Liver (tissue), 9 donors: ENCODE results near the gene THADA. TPM values are rescaled to one million over a fixed set of nuclear protein-coding genes. Genes with fewer than 3 reads are reported as not detected.
"Not testable (repeated sequence)": the region's sequence is repeated elsewhere in the genome, so short reads cannot be mapped to it uniquely, and the experiment has no call there.

Experiments
- DNase-seq: peaks from one replicate; pipeline ENCODE4 v3.0.0-alpha.2; 2017; ENCODE audit warnings: low spot score
- H3K27ac ChIP-seq, 2 donors: one replicate each; pipeline ENCODE4 v1.7.0; 2013; ENCODE audit warnings: inconsistent platforms in 2 of 2, low read length in 2 of 2, control low read depth in 1 of 2, low read depth in 1 of 2, mild to moderate bottlenecking in 1 of 2
- H3K27me3 ChIP-seq, 4 donors: one replicate each; pipeline versions ENCODE4 v1.6.1 to v1.7.0; 2013; ENCODE audit warnings: low read length in 3 of 4, inconsistent platforms in 1 of 4, mild to moderate bottlenecking in 1 of 4, moderate library complexity in 1 of 4; ENCODE audit not compliant: control insufficient read depth in 4 of 4, insufficient read depth in 4 of 4
- H3K36me3 ChIP-seq, 4 donors: one replicate each; pipeline versions ENCODE4 v1.6.1 to v1.7.0; 2013; ENCODE audit warnings: low read length in 3 of 4, mild to moderate bottlenecking in 3 of 4, low read depth in 1 of 4, moderate library complexity in 1 of 4; ENCODE audit not compliant: control insufficient read depth in 4 of 4, insufficient read depth in 3 of 4
- H3K4me1 ChIP-seq, 4 donors: one replicate each; pipeline versions ENCODE4 v1.6.1 to v1.7.0; 2013; ENCODE audit warnings: low read length in 3 of 4, mild to moderate bottlenecking in 3 of 4, moderate library complexity in 1 of 4; ENCODE audit not compliant: control insufficient read depth in 4 of 4, insufficient read depth in 4 of 4
- H3K4me3 ChIP-seq, 3 donors: one replicate each; pipeline versions ENCODE4 v1.6.1 to v1.7.0; 2013; ENCODE audit warnings: low read length in 3 of 3, control low read depth in 1 of 3, low read depth in 1 of 3, mild to moderate bottlenecking in 1 of 3
- H3K9ac ChIP-seq, 2 donors: one replicate each; pipeline ENCODE4 v1.7.0; 2013; ENCODE audit warnings: low read length in 2 of 2, mild to moderate bottlenecking in 2 of 2, moderate library complexity in 2 of 2, control low read depth in 1 of 2, low read depth in 1 of 2
- H3K9me3 ChIP-seq, 4 donors: one replicate each; pipeline versions ENCODE4 v1.6.1 to v1.7.0; 2013; ENCODE audit warnings: low read length in 3 of 4; ENCODE audit not compliant: control insufficient read depth in 4 of 4
- EGR1 ChIP-seq, 2 donors: IDR thresholded peaks; 2 replicates each; pipeline ENCODE4 v1.6.1; 2016 to 2018; ENCODE audit warnings: antibody characterized with exemption in 2 of 2, low read depth in 2 of 2
- FOXA1 ChIP-seq: IDR thresholded peaks from 2 replicates; pipeline ENCODE4 v1.6.1; 2016; ENCODE audit warnings: antibody characterized with exemption
- FOXA2 ChIP-seq: IDR thresholded peaks from 2 replicates; pipeline ENCODE4 v1.6.1; 2016; ENCODE audit warnings: antibody characterized with exemption
- GABPA ChIP-seq, 2 donors: IDR thresholded peaks in 1 of 2; conservative IDR thresholded peaks in 1 of 2; 2 replicates each; pipeline ENCODE4 v1.6.1; 2016; ENCODE audit warnings: antibody characterized with exemption in 2 of 2, mild to moderate bottlenecking in 1 of 2, moderate library complexity in 1 of 2
- HNF4G ChIP-seq: IDR thresholded peaks from 2 replicates; pipeline ENCODE4 v1.6.1; 2016; ENCODE audit warnings: antibody characterized with exemption
- JUND ChIP-seq, 2 donors: IDR thresholded peaks; 2 replicates each; pipeline ENCODE4 v1.6.1; 2016; ENCODE audit warnings: antibody characterized with exemption in 2 of 2
- NR2F2 ChIP-seq: IDR thresholded peaks from 2 replicates; pipeline ENCODE4 v1.6.1; 2016; ENCODE audit warnings: antibody characterized with exemption
- RAD21 ChIP-seq, 2 donors: IDR thresholded peaks; 2 replicates each; pipeline ENCODE4 v1.6.1; 2016; ENCODE audit warnings: antibody characterized with exemption in 2 of 2, mild to moderate bottlenecking in 2 of 2
- RXRA ChIP-seq, 2 donors: IDR thresholded peaks; 2 replicates each; pipeline ENCODE4 v1.6.1; 2017 to 2018; ENCODE audit warnings: antibody characterized with exemption in 2 of 2, mild to moderate bottlenecking in 1 of 2
- SP1 ChIP-seq: IDR thresholded peaks from 2 replicates; pipeline ENCODE4 v1.6.1; 2018; ENCODE audit warnings: antibody characterized with exemption, mild to moderate bottlenecking
- TAF1 ChIP-seq: conservative IDR thresholded peaks from 2 replicates; pipeline ENCODE4 v1.6.1; 2016; ENCODE audit warnings: antibody characterized with exemption, mild to moderate bottlenecking
- WGBS: extraction: QIAGEN DNeasy Blood & Tissue Kit; methylation state at CpG from one replicate; pipeline ENCODE4 v1.1.7; 2013; 5-methylcytosine and 5-hydroxymethylcytosine counted together
- polyA plus RNA-seq, 2 donors: library from polyadenylated mRNA; stranded (reverse) in 1 of 2; unstranded in 1 of 2; fragments of 200-250 nt in 1 of 2; fragments of >200 nt in 1 of 2; fragmentation: Nextera tagmentation in 1 of 2; extraction: Ambion mirVana in 1 of 2; gene quantifications; one replicate each; pipeline versions ENCODE4 v1.2.1 to v1.2.3, GENCODE V29; 2013 to 2015
- total RNA-seq, 2 donors: library from RNA; depleted of rRNA; stranded (reverse); fragments of >200 nt; gene quantifications; one replicate each; pipeline ENCODE4 v1.2.3, GENCODE V29; 2014
- TF ChIP-seq, protein P1 (sequence below): fragments of 150-350 bp; IDR thresholded peaks from 2 replicates; pipeline ENCODE4 v1.5.1; 2017; ENCODE audit warnings: improper control_type of control experiment, low read depth, low read length; ENCODE audit not compliant: missing input control
- TF ChIP-seq, protein P2 (sequence below): IDR thresholded peaks from 2 replicates; pipeline ENCODE4 v1.6.1; 2016; ENCODE audit warnings: antibody characterized with exemption
- TF ChIP-seq, protein P3 (sequence below): IDR thresholded peaks from 2 replicates; pipeline ENCODE4 v1.6.1; 2016; ENCODE audit warnings: antibody characterized with exemption, mild to moderate bottlenecking
- TF ChIP-seq, protein P4 (sequence below): IDR thresholded peaks from 2 replicates; pipeline ENCODE4 v1.6.1; 2016; ENCODE audit warnings: antibody characterized with exemption
- TF ChIP-seq, protein P5 (sequence below): IDR thresholded peaks from 2 replicates; pipeline ENCODE4 v1.6.1; 2016; ENCODE audit warnings: antibody characterized with exemption
- donor health status: healthy.
- donor health status: healthy.
- donor health status: healthy.
- donor health status: healthy.
- donor health status: healthy.

The THADA gene
- total and polyA plus RNA-seq, 4 donors, result 12.0 to 37.2 (median 22.3) TPM

DNA sequence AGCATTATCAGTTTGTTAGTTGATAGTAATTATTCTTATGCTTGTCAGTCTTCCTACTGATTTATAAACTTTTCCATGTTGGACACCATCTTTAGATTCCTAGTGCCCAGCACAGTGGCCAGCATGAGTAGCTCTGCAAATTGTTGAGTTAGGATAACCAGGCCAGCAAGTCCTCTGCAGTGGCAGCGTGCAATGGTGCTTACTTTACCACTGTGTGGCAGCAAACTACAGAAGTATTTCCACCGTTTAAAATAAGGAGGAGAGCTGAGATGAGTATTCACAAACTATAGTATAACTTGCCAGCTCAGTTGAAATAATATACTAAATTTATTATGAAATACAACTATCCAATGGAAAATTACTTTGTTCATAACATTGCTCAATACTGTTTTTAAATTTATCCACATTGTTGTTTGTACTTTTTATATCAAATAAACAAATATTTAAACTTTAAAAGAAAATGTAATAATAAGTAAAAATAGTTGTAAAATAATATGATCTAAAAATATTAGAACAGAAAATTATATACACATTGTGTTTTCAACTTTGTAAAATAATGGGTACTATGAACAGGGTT lies 9.3 kb upstream of the THADA start:
- no peak for DNase-seq
- Histone ChIP-seq H3K9ac (no peak overlapping the region), H3K27me3 (no peaks in the 10 kb centered on the region), H3K27ac (no peak overlapping the region), H3K4me3 (no peak overlapping the region), H3K36me3 (no peaks in the 10 kb centered on the region), H3K9me3 (no peaks in the 10 kb centered on the region), H3K4me1 (no peaks in the 10 kb centered on the region)
- 17% methylated on average over 2 of the region's 2 CpGs for WGBS
- TF ChIP-seq RAD21 (IDR thresholded peaks at IDR 0.05) (peak; percentile 61 to 68), GABPA (IDR thresholded peaks at IDR 0.05 in 1 of 2, conservative IDR thresholded peaks at IDR 0.05 in 1 of 2) (no peak)
- TF ChIP-seq, protein P1, sequence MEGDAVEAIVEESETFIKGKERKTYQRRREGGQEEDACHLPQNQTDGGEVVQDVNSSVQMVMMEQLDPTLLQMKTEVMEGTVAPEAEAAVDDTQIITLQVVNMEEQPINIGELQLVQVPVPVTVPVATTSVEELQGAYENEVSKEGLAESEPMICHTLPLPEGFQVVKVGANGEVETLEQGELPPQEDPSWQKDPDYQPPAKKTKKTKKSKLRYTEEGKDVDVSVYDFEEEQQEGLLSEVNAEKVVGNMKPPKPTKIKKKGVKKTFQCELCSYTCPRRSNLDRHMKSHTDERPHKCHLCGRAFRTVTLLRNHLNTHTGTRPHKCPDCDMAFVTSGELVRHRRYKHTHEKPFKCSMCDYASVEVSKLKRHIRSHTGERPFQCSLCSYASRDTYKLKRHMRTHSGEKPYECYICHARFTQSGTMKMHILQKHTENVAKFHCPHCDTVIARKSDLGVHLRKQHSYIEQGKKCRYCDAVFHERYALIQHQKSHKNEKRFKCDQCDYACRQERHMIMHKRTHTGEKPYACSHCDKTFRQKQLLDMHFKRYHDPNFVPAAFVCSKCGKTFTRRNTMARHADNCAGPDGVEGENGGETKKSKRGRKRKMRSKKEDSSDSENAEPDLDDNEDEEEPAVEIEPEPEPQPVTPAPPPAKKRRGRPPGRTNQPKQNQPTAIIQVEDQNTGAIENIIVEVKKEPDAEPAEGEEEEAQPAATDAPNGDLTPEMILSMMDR, result peak; percentile 27

DNA sequence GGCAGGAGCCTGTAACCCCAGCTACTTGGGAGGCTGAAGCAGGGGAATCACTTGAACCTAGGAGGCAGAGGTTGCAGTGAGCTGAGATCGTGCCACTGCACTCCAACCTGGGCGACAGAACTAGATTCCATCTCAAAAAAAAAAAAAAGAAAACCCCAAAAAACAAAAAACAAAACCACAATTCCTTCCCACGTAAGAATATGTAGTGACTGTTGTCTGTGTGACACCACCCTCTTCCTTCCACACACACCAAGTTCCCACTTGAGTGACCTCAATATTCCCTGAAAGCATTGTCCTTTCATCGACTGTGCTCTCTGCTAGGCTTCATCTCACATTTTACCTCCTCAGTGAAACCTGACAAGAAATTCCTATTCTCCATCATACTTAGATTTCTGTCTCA lies 8.8 kb upstream of the THADA start:
- Histone ChIP-seq H3K36me3 (no peaks in the 10 kb centered on the region), H3K27ac (no peak overlapping the region), H3K27me3 (no peaks in the 10 kb centered on the region), H3K4me3 (no peak overlapping the region), H3K4me1 (no peaks in the 10 kb centered on the region), H3K9me3 (no peaks in the 10 kb centered on the region), H3K9ac (no peak overlapping the region)
- no peak for TF ChIP-seq HNF4G
- TF ChIP-seq, protein P2, sequence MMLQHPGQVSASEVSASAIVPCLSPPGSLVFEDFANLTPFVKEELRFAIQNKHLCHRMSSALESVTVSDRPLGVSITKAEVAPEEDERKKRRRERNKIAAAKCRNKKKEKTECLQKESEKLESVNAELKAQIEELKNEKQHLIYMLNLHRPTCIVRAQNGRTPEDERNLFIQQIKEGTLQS, result no peak
- TF ChIP-seq RXRA (IDR thresholded peaks at IDR 0.05), result no peak
- TF ChIP-seq, protein P3, sequence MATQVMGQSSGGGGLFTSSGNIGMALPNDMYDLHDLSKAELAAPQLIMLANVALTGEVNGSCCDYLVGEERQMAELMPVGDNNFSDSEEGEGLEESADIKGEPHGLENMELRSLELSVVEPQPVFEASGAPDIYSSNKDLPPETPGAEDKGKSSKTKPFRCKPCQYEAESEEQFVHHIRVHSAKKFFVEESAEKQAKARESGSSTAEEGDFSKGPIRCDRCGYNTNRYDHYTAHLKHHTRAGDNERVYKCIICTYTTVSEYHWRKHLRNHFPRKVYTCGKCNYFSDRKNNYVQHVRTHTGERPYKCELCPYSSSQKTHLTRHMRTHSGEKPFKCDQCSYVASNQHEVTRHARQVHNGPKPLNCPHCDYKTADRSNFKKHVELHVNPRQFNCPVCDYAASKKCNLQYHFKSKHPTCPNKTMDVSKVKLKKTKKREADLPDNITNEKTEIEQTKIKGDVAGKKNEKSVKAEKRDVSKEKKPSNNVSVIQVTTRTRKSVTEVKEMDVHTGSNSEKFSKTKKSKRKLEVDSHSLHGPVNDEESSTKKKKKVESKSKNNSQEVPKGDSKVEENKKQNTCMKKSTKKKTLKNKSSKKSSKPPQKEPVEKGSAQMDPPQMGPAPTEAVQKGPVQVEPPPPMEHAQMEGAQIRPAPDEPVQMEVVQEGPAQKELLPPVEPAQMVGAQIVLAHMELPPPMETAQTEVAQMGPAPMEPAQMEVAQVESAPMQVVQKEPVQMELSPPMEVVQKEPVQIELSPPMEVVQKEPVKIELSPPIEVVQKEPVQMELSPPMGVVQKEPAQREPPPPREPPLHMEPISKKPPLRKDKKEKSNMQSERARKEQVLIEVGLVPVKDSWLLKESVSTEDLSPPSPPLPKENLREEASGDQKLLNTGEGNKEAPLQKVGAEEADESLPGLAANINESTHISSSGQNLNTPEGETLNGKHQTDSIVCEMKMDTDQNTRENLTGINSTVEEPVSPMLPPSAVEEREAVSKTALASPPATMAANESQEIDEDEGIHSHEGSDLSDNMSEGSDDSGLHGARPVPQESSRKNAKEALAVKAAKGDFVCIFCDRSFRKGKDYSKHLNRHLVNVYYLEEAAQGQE, result no peak
- TF ChIP-seq, protein P4, sequence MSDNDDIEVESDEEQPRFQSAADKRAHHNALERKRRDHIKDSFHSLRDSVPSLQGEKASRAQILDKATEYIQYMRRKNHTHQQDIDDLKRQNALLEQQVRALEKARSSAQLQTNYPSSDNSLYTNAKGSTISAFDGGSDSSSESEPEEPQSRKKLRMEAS, result no peak
- TF ChIP-seq RAD21 (IDR thresholded peaks at IDR 0.05), result no peak
- TF ChIP-seq TAF1, result no peak
- TF ChIP-seq FOXA2, result no peak
- no peak for TF ChIP-seq FOXA1
- TF ChIP-seq SP1, result no peak
- TF ChIP-seq, protein P5, sequence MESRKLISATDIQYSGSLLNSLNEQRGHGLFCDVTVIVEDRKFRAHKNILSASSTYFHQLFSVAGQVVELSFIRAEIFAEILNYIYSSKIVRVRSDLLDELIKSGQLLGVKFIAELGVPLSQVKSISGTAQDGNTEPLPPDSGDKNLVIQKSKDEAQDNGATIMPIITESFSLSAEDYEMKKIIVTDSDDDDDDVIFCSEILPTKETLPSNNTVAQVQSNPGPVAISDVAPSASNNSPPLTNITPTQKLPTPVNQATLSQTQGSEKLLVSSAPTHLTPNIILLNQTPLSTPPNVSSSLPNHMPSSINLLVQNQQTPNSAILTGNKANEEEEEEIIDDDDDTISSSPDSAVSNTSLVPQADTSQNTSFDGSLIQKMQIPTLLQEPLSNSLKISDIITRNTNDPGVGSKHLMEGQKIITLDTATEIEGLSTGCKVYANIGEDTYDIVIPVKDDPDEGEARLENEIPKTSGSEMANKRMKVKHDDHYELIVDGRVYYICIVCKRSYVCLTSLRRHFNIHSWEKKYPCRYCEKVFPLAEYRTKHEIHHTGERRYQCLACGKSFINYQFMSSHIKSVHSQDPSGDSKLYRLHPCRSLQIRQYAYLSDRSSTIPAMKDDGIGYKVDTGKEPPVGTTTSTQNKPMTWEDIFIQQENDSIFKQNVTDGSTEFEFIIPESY, result no peak
- TF ChIP-seq JUND (IDR thresholded peaks at IDR 0.05), result no peak
- TF ChIP-seq EGR1 (IDR thresholded peaks at IDR 0.05; ENCODE audit: low read depth in 2 of 2), result no peak
- no peak for TF ChIP-seq NR2F2
- no peak for TF ChIP-seq GABPA (IDR thresholded peaks at IDR 0.05 in 1 of 2, conservative IDR thresholded peaks at IDR 0.05 in 1 of 2)
- 62% methylated on average over 4 of the region's 4 CpGs for WGBS
- DNase-seq, result no peak

DNA sequence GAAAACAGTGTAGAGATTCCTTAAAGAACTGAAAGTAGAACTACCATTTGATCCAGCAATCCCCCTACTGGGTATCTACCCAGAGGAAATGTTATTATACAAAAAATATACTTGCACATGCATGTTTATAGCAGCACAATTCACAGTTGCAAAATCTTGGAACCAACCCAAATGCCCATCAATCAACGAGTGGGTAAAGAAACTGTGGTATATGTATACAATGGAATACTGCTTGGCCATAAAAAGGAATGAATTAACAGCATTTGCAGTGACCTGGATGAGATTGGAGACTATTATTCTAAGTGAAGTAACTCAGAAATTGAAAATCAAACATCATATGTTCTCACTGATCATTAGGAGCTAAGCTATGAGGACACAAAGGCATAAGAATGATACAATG lies 4.8 kb upstream of the THADA start:
- WGBS, result 53% methylated on average over 1 of the region's 1 CpG
- H3K4me3 ChIP-seq, result not testable (repeated sequence)

More for the DNA sequence above, 4.8 kb upstream of the THADA start:
- H3K4me1 ChIP-seq, H3K9me3 ChIP-seq, H3K27ac ChIP-seq, DNase-seq, H3K27me3 ChIP-seq, H3K9ac ChIP-seq, H3K36me3 ChIP-seq: not testable (repeated sequence)
